ENCODE measurements around the gene CHIC2.
"Not testable (repeated sequence)": the region's sequence is repeated elsewhere in the genome, so short reads cannot be mapped to it uniquely, and the experiment has no call there.

The CHIC2 gene

DNA sequence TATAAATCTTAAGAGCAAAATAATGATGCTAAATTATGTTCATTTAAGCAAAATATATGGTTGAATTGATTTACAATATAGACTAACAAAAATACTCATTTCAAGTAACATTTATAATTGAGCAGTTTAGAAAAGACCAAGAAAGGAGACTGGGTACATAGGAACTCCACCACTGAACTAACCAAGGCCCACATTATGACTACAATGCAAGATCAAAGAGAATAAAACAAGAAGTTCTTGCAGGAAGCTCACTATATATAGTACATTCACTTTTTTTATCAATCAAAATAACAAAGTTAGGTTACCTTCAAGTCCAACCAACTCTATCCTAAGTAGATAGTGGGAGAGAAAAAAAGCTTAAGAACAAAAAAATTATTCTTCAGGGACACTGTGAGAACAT lies 8.0 kb downstream of the CHIC2 start:
- no peaks in the 10 kb centered on the region for H3K27me3 ChIP-seq (replicated peaks; ENCODE audit: insufficient read depth, low read length)
- DNase-seq = no peak
- TF ChIP-seq EZH2phosphoT487 (IDR thresholded peaks at IDR 0.05; ENCODE audit: low read length) = no peak
- TF ChIP-seq, protein P1, sequence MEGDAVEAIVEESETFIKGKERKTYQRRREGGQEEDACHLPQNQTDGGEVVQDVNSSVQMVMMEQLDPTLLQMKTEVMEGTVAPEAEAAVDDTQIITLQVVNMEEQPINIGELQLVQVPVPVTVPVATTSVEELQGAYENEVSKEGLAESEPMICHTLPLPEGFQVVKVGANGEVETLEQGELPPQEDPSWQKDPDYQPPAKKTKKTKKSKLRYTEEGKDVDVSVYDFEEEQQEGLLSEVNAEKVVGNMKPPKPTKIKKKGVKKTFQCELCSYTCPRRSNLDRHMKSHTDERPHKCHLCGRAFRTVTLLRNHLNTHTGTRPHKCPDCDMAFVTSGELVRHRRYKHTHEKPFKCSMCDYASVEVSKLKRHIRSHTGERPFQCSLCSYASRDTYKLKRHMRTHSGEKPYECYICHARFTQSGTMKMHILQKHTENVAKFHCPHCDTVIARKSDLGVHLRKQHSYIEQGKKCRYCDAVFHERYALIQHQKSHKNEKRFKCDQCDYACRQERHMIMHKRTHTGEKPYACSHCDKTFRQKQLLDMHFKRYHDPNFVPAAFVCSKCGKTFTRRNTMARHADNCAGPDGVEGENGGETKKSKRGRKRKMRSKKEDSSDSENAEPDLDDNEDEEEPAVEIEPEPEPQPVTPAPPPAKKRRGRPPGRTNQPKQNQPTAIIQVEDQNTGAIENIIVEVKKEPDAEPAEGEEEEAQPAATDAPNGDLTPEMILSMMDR (IDR thresholded peaks at IDR 0.05; ENCODE audit: low read length) = no peak
- TF ChIP-seq EZH2 (optimal IDR thresholded peaks at IDR 0.05; ENCODE audit: low read depth, low read length) = no peak
- H3K36me3 ChIP-seq (replicated peaks; ENCODE audit: insufficient read depth, low read length) = no peaks in the 10 kb centered on the region; the same call in 1 of the 2 replicates
- H3K4me3 ChIP-seq (ENCODE audit: low read length) = no peak overlapping the region
- H3K4me2 ChIP-seq (ENCODE audit: low read depth, low read length) = no peak overlapping the region
- H3K27ac ChIP-seq (ENCODE audit: low read length) = no peak overlapping the region
- H3F3A ChIP-seq (ENCODE audit: insufficient read depth, low read length) = no peaks in the 10 kb centered on the region; the same call in 1 of the 2 replicates
- no peak overlapping the region for H3K9ac ChIP-seq (ENCODE audit: low read length)
- H3K9me2 ChIP-seq (replicated peaks; ENCODE audit: insufficient read depth, low read length) = no peaks in the 10 kb centered on the region
- H3K4me1 ChIP-seq (ENCODE audit: low read length) = peaks cover under 1% of the 10 kb centered on the region; the same call in 1 of the 2 replicates
- peaks cover 86% of the 10 kb centered on the region for H3K79me2 ChIP-seq (ENCODE audit: low read length)
- no peaks in the 10 kb centered on the region for H3K9me3 ChIP-seq (replicated peaks; ENCODE audit: insufficient read depth, low read length)
- peaks cover 4% of the 10 kb centered on the region; the same call in 1 of the 2 replicates for H4K20me1 ChIP-seq (ENCODE audit: insufficient read depth, low read length)
- no peak overlapping the region for H2AFZ ChIP-seq (ENCODE audit: low read length)

DNA sequence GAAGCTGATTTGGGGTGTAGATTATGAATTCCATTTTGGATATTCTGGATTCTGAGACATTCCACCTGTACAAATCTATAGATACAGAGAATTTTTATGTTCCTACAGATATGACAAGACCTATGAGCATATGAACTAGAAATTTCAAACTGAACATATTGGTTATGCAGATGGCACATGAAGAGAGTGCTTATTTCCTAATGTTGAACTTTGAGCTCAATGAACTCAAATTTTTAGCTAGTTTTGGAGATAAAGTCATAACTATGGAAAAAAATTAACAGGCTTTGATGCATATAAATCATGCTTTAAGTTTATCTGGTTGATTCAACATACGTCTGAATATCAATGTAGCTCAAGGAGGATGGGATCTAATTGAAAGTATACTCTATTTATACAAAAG lies 8.9 kb downstream of the CHIC2 start:
- Histone ChIP-seq H3K9me2 (replicated peaks; ENCODE audit: insufficient read depth, low read length) (no peaks in the 10 kb centered on the region), H3K79me2 (ENCODE audit: low read length) (peaks cover 85% of the 10 kb centered on the region), H2AFZ (ENCODE audit: low read length) (no peak overlapping the region), H3K36me3 (replicated peaks; ENCODE audit: insufficient read depth, low read length) (no peaks in the 10 kb centered on the region; the same call in 1 of the 2 replicates), H4K20me1 (ENCODE audit: insufficient read depth, low read length) (no peaks in the 10 kb centered on the region), H3K9me3 (replicated peaks; ENCODE audit: insufficient read depth, low read length) (no peaks in the 10 kb centered on the region), H3K4me2 (ENCODE audit: low read depth, low read length) (no peak overlapping the region), H3K4me3 (ENCODE audit: low read length) (no peak overlapping the region), H3K9ac (ENCODE audit: low read length) (no peak overlapping the region), H3K4me1 (ENCODE audit: low read length) (no peaks in the 10 kb centered on the region), H3F3A (ENCODE audit: insufficient read depth, low read length) (no peaks in the 10 kb centered on the region), H3K27me3 (replicated peaks; ENCODE audit: insufficient read depth, low read length) (no peaks in the 10 kb centered on the region), H3K27ac (ENCODE audit: low read length) (no peak overlapping the region)
- no peak for DNase-seq
- TF ChIP-seq, protein P1 (IDR thresholded peaks at IDR 0.05; ENCODE audit: low read length) = no peak
- TF ChIP-seq EZH2phosphoT487 (IDR thresholded peaks at IDR 0.05; ENCODE audit: low read length) (no peak), EZH2 (optimal IDR thresholded peaks at IDR 0.05; ENCODE audit: low read depth, low read length) (no peak)

DNA sequence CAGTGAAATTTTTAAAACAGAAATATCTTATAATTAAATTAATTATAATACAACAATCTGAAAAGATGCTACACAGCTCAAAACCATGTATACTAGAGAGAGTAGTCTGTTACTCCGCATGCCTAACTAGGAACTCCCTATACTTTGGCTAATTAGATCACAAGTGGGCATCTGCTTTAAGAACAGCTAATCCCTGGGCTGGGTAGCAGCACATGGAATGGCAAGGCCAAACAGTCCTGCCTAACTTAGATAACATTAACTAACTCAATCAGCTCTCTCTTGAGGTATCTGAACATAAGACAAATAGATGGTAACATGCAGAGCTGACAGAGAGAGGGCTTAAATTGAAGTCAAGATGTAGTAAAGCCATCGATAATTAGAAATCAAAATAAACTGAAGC lies 9.9 kb downstream of the CHIC2 start:
- Histone ChIP-seq H3F3A (ENCODE audit: insufficient read depth, low read length) (no peaks in the 10 kb centered on the region), H3K27ac (ENCODE audit: low read length) (no peak overlapping the region), H3K9me3 (replicated peaks; ENCODE audit: insufficient read depth, low read length) (no peaks in the 10 kb centered on the region), H3K9me2 (replicated peaks; ENCODE audit: insufficient read depth, low read length) (no peaks in the 10 kb centered on the region), H3K4me1 (ENCODE audit: low read length) (no peaks in the 10 kb centered on the region), H3K36me3 (replicated peaks; ENCODE audit: insufficient read depth, low read length) (no peaks in the 10 kb centered on the region; the same call in 1 of the 2 replicates), H3K27me3 (replicated peaks; ENCODE audit: insufficient read depth, low read length) (no peaks in the 10 kb centered on the region), H3K4me2 (ENCODE audit: low read depth, low read length) (no peak overlapping the region), H3K4me3 (ENCODE audit: low read length) (no peak overlapping the region), H2AFZ (ENCODE audit: low read length) (no peak overlapping the region), H3K79me2 (ENCODE audit: low read length) (peaks cover 82% of the 10 kb centered on the region), H3K9ac (ENCODE audit: low read length) (no peak overlapping the region), H4K20me1 (ENCODE audit: insufficient read depth, low read length) (no peaks in the 10 kb centered on the region)
- no peak for DNase-seq
- no peak for TF ChIP-seq EZH2phosphoT487 (IDR thresholded peaks at IDR 0.05; ENCODE audit: low read length)
- TF ChIP-seq, protein P1 (IDR thresholded peaks at IDR 0.05; ENCODE audit: low read length) = no peak
- TF ChIP-seq EZH2 (optimal IDR thresholded peaks at IDR 0.05; ENCODE audit: low read depth, low read length) = no peak

DNA sequence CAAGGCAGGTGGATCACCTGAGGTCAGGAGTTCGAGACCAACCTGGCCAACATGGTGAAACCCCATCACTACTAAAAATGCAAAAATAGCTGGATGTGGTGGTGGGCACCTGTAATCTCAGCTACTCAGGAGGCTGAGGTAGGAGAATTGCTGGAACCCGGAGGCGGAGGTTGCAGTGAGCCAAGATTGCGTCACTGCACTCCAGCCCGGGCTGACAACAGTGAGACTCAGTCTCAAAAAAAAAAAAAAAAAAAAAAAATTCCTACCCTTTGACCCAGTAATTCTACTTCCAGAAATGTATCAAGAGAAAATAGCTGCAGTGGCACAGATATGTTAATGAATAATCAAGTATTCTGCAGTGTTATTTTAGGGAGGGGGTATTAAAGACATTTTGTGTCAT lies 11.1 kb downstream of the CHIC2 start:
- H3K9ac ChIP-seq (ENCODE audit: low read length); H3K4me3 ChIP-seq (ENCODE audit: low read length); H3F3A ChIP-seq (ENCODE audit: insufficient read depth, low read length); H3K27me3 ChIP-seq (replicated peaks; ENCODE audit: insufficient read depth, low read length); DNase-seq; H3K4me1 ChIP-seq (ENCODE audit: low read length); H2AFZ ChIP-seq (ENCODE audit: low read length); H3K27ac ChIP-seq (ENCODE audit: low read length); H3K9me3 ChIP-seq (replicated peaks; ENCODE audit: insufficient read depth, low read length); H3K36me3 ChIP-seq (replicated peaks; ENCODE audit: insufficient read depth, low read length); H3K4me2 ChIP-seq (ENCODE audit: low read depth, low read length); H3K9me2 ChIP-seq (replicated peaks; ENCODE audit: insufficient read depth, low read length); H4K20me1 ChIP-seq (ENCODE audit: insufficient read depth, low read length): not testable (repeated sequence)
- peaks cover 72% of the 10 kb centered on the region for H3K79me2 ChIP-seq (ENCODE audit: low read length)

Measured in MM.1S (cell line).